Measurements from ENCODE around the gene AJAP1.

DNA sequence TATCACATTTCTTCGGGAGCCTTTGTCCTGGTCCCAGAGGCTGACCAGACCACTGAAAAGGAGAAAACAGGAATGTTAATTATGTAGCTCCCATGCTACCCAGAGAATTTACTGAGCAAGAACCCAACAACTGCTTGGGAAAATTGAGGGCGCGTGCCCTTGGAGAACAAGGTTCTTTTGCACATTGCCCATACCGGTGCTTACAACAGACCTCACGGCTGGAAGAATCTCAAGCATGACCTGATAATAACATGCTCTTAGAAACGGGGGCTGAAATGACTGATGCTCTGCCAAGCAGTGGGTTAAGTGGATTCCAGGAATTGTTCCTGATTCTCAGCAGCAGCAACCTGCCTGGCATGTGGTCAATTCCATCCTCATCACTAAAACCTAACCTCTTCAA is 49.3 kb upstream of the AJAP1 start:
- no peak for TF ChIP-seq TAF1 (IDR thresholded peaks at IDR 0.05; ENCODE audit: low read depth)
- TF ChIP-seq, protein P1, sequence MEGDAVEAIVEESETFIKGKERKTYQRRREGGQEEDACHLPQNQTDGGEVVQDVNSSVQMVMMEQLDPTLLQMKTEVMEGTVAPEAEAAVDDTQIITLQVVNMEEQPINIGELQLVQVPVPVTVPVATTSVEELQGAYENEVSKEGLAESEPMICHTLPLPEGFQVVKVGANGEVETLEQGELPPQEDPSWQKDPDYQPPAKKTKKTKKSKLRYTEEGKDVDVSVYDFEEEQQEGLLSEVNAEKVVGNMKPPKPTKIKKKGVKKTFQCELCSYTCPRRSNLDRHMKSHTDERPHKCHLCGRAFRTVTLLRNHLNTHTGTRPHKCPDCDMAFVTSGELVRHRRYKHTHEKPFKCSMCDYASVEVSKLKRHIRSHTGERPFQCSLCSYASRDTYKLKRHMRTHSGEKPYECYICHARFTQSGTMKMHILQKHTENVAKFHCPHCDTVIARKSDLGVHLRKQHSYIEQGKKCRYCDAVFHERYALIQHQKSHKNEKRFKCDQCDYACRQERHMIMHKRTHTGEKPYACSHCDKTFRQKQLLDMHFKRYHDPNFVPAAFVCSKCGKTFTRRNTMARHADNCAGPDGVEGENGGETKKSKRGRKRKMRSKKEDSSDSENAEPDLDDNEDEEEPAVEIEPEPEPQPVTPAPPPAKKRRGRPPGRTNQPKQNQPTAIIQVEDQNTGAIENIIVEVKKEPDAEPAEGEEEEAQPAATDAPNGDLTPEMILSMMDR (IDR thresholded peaks at IDR 0.05; ENCODE audit: poor library complexity, severe bottlenecking): no peak
- TF ChIP-seq SMC3 (conservative IDR thresholded peaks at IDR 0.05; ENCODE audit: poor library complexity): no peak
- TF ChIP-seq EZH2 (IDR thresholded peaks at IDR 0.05; ENCODE audit: borderline replicate concordance, insufficient read depth, low read length, poor library complexity, severe bottlenecking): no peak
- TF ChIP-seq EP300 (conservative IDR thresholded peaks at IDR 0.05; ENCODE audit: poor library complexity, severe bottlenecking): no peak

Data from neural cell (in vitro differentiated cells).